NCI-H1092 (cell line): ENCODE results near the gene GPR82.
"Not testable (repeated sequence)": the region's sequence is repeated elsewhere in the genome, so short reads cannot be mapped to it uniquely, and the experiment has no call there.

ENCODE experiments used
- DNase-seq: peaks from one replicate; lab custom pipeline; 2025; lab: John Stamatoyannopoulos, UW

The GPR82 gene

DNA sequence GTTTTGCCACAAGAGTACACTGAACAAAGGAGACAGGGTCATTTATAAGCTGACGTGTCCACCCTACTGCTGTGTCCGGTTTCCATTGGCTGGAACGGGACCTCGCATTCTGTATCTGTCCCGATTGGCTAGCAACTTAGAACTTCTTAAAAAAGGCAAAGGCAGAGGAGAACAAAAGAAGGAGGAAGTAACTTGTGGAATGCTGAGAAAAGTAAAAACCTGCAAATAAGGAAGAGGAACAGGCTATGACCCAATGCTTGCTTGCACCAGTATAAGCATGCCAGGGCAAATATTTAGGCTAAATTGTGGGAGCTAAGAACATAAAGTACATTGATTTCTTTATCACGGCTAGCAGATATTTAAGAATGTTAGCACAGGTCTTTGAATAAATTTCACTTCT, 4.4 kb upstream of the GPR82 start:
- DNase-seq: not testable (repeated sequence)

DNA sequence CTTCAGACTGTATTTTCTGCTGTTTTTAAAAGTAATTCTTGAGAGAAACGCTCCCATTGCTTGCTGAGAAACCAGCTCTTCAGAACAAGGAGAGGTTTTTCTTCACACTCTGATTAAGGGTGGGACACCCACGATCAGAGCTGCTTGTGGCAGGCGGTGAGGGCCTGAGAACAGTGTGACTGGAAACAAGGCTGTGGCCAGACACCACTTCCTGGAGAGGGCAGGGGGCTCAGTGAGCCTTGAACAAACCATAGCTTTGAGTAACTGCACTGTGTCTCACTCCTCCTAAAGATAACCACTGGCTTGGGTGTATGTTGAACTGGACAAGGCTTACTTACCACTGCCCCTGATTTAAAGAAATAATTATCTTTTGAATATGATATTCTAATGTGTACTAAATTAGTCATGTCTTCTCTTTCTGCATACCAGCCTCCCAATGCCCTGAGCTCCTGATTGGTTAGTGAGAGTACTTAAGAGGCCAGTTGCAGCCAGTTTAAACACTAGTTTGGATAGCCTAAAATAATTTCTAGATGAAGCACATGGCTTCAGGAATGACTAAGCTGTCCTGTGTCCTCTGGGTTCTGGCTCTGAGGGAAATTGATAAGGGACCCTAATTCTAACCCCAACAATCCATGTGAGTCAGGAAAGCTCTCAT, 3.7 kb upstream of the GPR82 start:
- DNase-seq: no peak

DNA sequence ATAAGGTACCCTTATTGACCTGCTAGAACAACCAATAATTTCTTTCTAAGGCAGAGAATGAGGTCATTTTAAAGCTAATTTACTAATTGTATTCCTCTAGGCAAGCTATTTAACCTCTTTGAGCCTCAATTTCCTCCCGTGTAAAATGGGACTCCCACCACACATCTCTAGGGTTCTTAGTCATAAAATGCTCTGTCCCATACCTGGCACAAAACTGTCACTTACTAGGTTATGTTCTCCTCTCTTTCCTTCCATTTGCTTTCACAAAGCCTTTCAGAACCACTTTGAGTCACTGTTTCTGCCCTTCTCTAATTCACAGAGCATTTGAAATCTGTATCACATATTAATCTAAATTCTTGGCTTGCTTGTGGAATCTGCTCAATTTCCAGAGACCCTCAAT, 2.4 kb upstream of the GPR82 start:
- DNase-seq: no peak

DNA sequence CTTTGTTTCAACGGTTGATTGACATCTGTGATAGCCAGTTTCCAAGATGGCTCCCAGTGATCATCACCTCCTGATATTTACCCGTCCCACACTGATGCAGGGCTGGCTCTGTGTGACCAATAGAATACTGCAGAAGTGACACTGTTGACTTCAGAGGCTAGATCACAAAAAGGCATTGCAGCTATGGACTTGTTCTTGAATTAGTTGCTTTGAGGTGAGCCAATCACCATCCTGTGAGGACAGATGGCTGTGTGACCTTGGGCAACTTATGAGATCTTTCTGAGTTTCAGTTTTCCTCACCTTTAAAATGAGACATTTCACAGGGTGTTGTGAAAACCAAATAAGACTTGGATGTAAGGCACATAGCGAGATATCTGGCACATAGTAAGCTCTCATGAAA, 1.8 kb upstream of the GPR82 start:
- DNase-seq: no peak

DNA sequence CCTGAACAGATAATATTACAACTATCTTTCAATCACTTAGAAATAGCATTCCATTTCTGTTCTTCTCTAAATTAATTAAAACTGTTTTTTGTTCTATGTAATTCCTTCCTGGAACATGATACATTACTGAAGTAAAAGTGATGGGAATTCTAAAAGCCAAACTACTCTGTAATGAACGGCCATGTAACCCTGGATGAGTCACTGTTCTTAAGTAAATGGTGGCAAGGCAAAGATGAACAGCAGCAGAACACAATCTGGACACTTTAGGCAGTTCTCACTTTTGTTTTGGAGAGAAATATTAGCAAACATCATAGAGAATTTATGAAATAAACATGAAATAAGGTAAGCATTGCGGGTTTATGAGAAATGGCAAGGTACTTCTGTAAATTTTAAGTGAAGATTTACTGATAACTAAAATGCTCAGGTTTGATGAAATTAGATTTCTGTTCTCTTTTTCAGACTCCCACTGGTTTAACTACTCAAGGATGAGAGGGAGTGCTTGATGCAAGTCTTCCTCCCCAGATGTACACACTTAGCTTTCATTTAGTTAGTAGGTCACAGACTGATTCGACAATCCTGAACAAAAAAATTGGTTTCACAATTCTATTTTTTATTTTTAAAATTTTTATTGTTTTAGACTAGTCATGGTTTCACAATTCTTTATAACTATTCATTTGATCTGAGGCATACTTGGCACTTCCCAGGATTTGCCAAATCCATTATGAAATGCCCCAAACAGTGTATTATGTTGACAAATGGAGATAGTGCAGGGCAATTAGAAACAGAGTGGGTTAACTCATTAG, 964 bp upstream of the GPR82 start:
- DNase-seq: no peak

DNA sequence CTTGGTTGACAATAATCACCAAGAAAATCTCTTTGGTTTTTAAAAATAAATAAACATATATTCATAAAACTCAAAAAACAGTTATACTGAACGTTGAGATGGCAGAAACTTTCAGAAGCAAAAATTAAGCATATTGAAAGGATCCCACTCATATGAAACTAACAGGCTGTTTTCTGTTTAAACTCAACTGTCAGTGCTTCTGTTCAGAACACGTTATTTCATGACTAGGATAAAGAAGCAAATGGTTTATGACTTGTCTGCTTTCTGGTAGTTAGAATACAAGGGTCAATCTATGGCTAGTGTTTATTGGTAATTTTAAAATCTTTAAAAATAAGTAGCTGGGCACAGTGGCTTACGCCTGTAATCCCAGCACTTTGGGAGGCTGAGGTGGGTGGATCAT, 4.1 kb downstream of the GPR82 start:
- no peak for DNase-seq

DNA sequence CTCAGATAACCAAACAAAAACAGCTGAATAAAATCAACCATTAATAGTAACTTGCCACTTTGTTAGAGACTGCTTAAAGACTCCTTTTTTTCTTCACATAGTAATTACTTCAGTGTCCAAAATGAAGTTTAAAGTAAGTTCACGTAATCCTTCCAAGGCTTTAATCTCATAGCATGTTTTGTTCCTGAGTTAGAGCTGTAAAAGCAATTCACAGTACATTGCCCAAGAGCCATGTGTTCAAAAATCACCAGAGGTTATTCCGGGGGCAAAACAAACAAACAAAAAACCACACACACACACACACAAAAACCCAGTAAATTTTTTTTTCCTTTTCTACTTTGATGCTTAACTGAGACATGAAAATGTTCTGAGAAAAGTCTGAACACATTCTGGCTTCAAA, 6.1 kb downstream of the GPR82 start:
- no peak for DNase-seq

DNA sequence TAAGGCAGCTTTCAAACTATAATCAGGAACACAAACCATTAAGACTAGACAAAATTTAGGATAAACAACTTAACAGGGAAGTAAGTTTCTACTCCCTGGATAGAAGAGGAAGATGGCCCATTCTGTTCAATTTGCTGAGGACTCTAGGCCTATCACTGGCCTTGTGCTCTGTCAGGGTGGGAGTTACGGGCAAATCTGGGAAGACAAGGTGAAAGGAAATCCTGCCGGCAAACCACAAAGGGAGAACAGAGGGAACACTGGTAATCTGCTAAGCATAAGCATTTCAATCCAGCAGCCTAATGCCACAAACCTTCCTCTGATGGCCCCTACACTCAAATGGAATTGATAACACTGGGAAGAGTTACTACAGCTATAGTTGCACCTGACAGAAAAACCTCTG, 8.3 kb downstream of the GPR82 start:
- DNase-seq: no peak

DNA sequence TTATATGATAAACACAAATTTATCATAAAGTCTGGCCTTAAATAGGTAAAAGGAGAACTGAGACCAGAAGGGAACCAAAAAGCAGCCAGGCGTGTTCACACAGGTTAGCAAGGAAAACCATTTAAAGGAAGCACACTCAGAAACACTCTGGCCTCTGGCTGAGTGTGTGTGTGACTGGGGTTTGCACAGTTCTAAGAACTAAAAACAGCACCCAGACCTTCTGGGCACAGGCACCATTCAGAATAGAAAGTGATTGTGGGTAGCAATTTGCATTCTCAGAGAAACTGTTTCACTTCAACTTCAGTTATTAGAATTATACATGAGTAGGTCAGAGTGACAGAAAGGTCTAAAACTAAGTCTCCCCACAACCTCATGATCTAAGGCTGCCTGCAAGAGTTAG, 10.0 kb downstream of the GPR82 start:
- DNase-seq: no peak

DNA sequence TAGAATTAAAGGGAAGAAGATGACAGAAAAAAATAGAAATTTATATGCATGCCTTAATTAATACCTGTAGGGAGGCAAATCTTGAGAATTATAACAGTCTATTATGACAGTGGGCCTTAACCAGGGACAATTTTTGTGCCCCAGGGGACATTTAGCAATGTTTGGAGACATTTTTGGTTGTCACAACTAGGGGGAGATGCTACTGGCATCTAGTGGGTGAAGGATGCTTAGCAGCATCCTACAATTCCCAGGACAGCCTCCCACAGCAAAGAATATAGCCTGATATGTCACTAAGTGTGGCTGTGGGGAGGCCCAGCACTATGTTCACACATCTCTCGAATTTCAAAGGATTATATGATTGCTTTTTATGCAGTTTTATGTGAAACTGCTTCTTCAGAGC, 10.5 kb downstream of the GPR82 start:
- no peak for DNase-seq

DNA sequence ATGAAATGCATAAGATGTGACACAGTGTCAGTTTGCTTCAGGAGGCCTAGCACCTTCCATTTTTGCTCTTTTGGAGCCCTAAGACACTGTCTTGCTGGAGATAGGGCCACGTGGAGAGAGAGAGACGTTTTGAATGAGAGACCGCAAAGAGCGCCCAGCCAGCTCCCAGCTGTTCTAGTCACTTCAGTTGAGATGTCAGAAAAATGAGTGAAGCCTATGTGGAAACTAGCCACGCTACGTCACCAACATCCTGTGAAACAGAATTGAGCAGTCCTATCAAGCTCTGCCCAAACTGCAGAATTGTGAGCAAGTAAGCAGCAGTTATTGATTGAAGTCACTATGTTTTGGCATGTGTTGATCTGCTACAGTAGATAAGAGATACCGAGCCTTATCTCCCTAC, 13.1 kb downstream of the GPR82 start:
- DNase-seq: no peak

DNA sequence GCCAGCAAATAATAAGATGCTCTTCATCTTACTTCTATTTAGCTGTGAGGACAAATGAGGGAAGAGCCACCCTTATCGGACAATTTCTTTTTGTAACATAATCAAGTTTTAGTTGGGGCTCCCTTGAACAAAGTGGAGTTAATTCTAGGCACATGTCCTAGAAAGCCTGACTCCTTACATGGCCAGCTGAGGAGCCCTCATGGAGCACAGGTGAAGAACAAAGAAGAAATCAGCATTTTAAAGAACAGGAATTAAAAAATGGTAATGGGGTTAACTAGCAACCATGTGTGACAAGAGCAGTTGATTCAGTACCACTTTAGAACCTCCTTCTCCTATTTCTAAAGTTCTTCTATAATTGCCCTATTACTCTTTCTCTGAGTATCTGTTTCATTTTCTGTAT, 15.9 kb downstream of the GPR82 start:
- DNase-seq: no peak

DNA sequence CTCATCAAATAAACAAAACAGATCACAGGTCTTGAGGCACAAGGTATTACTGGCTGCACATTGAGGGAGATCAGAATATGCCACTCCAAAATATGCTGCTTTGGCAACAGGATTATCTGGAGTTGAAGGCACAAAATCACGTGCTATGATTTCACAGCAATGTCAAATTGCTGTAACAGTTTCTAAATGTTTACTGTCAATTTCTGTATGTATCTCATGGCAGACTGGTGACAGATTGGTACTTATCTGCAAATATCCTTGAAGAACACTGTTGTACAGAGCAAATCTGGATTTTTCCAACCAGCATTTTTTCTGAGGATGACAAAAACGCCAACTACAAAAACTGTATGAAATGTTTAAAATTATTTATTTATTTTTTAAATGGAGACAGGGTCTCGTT, 26.7 kb downstream of the GPR82 start:
- DNase-seq: no peak

DNA sequence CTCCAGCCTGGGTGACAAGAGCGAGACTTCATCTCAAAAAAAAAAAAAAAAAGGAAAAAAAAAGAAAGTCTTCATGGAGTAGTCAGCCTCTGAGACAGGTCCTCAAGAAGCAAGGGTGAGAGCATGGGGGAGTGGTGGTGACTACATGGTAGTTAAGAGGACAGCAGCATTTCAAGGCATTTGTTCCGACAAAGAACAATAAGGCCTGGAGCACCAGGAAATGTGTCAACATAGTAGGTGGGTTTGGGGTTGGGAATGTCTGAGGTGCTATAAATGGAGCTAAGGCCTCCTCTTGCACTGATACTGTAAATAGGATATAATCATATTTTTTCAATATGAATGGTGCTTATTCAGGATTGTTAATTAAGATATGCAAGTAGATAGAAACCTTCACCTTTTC, 34.4 kb downstream of the GPR82 start:
- no peak for DNase-seq

DNA sequence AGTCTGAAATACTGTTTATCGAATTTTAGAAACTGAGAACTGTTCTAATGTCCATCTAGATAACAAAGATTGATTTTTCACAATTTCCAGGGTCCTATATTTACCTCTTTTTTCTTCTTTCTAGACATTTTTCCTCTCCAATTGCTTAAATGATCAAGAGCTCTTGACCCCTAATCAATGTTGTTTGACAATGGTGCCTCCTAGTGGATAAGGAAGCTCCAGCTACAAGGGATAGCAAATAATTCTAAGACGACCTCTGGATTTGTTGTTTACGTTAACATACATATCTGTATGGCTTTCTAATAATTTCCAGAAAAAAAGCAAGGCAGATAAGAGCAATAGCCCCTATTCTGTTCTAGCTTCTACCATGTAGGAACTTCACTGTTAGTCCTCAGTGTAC, 35.8 kb downstream of the GPR82 start:
- no peak for DNase-seq

DNA sequence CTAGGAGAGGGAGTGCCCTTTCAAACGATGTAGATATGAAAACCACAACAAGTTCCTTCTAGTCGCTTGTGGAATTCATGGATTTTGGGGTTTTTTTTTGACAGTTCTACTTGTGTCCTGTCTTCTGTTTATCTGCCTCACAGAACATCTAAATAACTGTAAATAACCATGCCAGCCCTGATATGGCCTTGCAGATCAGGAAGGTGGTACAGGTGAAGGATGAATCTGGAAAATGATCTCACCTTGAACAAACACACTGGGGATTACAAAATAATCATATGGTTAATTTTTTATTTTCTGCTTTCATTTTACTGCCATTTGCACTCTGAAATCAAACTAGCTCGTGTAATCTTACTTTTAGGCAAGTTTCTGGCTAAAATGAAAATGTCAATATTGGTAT, 37.2 kb downstream of the GPR82 start:
- DNase-seq: no peak

DNA sequence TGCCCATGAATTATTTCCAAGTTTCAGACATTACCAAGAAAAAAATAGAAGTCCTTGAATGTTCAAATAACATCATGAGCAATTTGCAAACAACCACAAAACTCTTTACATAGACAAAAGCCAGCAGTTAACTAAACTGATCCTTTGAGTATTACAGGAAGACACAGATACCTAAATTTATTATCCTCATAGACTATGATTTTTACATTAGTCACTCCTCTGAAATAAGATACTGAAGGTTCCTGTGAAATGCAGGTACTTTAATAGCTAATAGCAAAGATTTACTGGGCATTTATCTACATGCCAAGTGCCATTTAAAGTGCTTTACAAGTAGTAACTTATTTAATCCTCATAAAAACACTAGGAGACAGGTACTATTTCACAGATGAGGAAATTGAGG, 37.7 kb downstream of the GPR82 start:
- DNase-seq: no peak

DNA sequence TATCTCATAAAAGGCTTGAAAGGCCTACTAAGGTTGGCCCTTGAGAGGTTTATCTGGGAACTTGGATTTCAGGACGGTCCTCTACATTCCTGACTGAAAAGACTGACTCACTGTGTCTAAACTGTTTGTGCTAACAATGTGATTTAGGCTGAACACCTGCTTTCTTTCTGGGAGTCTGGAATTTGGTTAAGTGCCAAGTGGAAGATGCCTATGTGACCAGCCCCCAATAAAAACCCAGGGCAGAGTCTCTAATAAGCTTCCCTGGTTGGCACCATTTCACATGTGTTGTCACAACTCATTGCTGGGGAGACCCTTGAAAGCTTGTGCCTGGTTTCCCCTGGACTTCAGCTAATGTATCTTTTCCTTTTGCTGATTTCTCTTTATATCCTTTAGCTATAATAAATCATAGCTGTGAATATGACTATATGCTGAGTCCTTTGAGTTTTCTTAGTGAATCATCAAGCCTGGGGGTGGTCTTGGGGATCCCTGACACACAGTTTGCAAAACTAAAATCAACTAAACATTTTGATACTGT, 55.1 kb downstream of the GPR82 start:
- peak; percentile 9 for DNase-seq
